GM12878 (cell line): ENCODE data around the gene RERE. TPM values are rescaled to one million over a fixed set of nuclear protein-coding genes. Genes with fewer than 3 reads are reported as not detected.

Source experiments
- BACH1 ChIP-seq: fragments of 450-650 bp; IDR thresholded peaks from 2 replicates; pipeline ENCODE4 v1.6.1; 2017; ENCODE audit warnings: mild to moderate bottlenecking, borderline replicate concordance
- BMI1 ChIP-seq: fragments of 450-650 bp; IDR thresholded peaks from 2 replicates; pipeline ENCODE4 v1.6.1; 2016; ENCODE audit warnings: mild to moderate bottlenecking, moderate library complexity, borderline replicate concordance
- CBX3 ChIP-seq: fragments of 200-600 bp; sonication (generic); IDR thresholded peaks from 2 replicates; pipeline ENCODE4 v1.6.1; 2016; ENCODE audit warnings: low read depth, borderline replicate concordance
- CHD4 ChIP-seq: fragments of 200-600 bp; sonication (generic); IDR thresholded peaks from 2 replicates; pipeline ENCODE4 v1.6.1; 2016; ENCODE audit warnings: mild to moderate bottlenecking
- CREB1 ChIP-seq: IDR thresholded peaks from 2 replicates; pipeline ENCODE4 v1.6.1; 2012; ENCODE audit warnings: low read depth, mild to moderate bottlenecking, inconsistent platforms
- DPF2 ChIP-seq: fragments of 450-650 bp; IDR thresholded peaks from 2 replicates; pipeline ENCODE4 v1.6.1; 2017; ENCODE audit warnings: mild to moderate bottlenecking
- EED ChIP-seq: sonication (generic); IDR thresholded peaks from 2 replicates; pipeline ENCODE4 v1.6.1; 2016; ENCODE audit warnings: antibody characterized with exemption, low read depth
- FOXK2 ChIP-seq: fragments of 450-650 bp; IDR thresholded peaks from 2 replicates; pipeline ENCODE4 v1.6.1; 2017; ENCODE audit warnings: mild to moderate bottlenecking, moderate library complexity
- HCFC1 ChIP-seq: fragments of 150-350 bp; IDR thresholded peaks from 2 replicates; pipeline ENCODE4 v1.6.1; 2014; ENCODE audit warnings: low read length
- HDAC2 ChIP-seq: fragments of 200-600 bp; sonication (generic); IDR thresholded peaks from 2 replicates; pipeline ENCODE4 v1.6.1; 2017
- JUNB ChIP-seq: IDR thresholded peaks from 2 replicates; pipeline ENCODE4 v1.6.1; 2016; ENCODE audit warnings: antibody characterized with exemption, mild to moderate bottlenecking
- LARP7 ChIP-seq: fragments of 450-650 bp; IDR thresholded peaks from 2 replicates; pipeline ENCODE4 v1.6.1; 2017; ENCODE audit warnings: mild to moderate bottlenecking
- NFIC ChIP-seq: IDR thresholded peaks from 2 replicates; pipeline ENCODE4 v1.6.1; 2012; ENCODE audit warnings: low read depth, mild to moderate bottlenecking, inconsistent platforms, low read length, moderate library complexity
- NR2F1 ChIP-seq: fragments of 450-650 bp; conservative IDR thresholded peaks from 2 replicates; pipeline ENCODE4 v1.6.1; 2017; ENCODE audit warnings: mild to moderate bottlenecking
- PML ChIP-seq: IDR thresholded peaks from 2 replicates; pipeline ENCODE4 v1.6.1; 2012; ENCODE audit warnings: low read length, inconsistent platforms
- POLR2AphosphoS5 ChIP-seq: IDR thresholded peaks from 2 replicates; pipeline ENCODE4 v1.6.1; 2011; ENCODE audit warnings: mild to moderate bottlenecking, low read length, inconsistent platforms
- RAD51 ChIP-seq: fragments of 450-650 bp; IDR thresholded peaks from 2 replicates; pipeline ENCODE4 v1.6.1; 2016; ENCODE audit warnings: moderate library complexity, mild to moderate bottlenecking, inconsistent platforms
- SP1 ChIP-seq: IDR thresholded peaks from one replicate; pipeline ENCODE4 v1.6.1; 2011; ENCODE audit warnings: low read depth, low read length
- SREBF1 ChIP-seq: IDR thresholded peaks from 2 replicates; pipeline ENCODE4 v1.6.1; 2012; ENCODE audit warnings: mild to moderate bottlenecking, low read length
- TAF1 ChIP-seq: IDR thresholded peaks from 2 replicates; pipeline ENCODE4 v1.6.1; 2011; ENCODE audit warnings: mild to moderate bottlenecking, low read depth, low read length, borderline replicate concordance
- polyA plus RNA-seq, 11 experiments: library from polyadenylated mRNA; depleted of rRNA in 4 of 11; unstranded in 6 of 11; stranded (reverse) in 5 of 11; fragments of >200 nt; fragmentation: Nextera tagmentation in 4 of 11; fragmentation: Illumina TruSeq in 1 of 11; extraction: Ambion mirVana in 4 of 11; extraction: Trizol in 1 of 11; gene quantifications; 1 replicate in 1 of 11; 2 replicates in 10 of 11; pipeline versions ENCODE4 v1.2.1 to v1.2.3, GENCODE V29; 2011 to 2016; ENCODE audit warnings: inconsistent platforms in 2 of 11, missing spikeins in 2 of 11, low read depth in 1 of 11
- total RNA-seq, 4 experiments: library from RNA; depleted of rRNA in 3 of 4; stranded (reverse); fragments of >200 nt in 3 of 4; fragmentation: Illumina TruSeq in 1 of 4; extraction: Trizol in 1 of 4; gene quantifications; 2 replicates each; pipeline versions ENCODE4 v1.2.1 to v1.2.3, GENCODE V29; 2013 to 2021
- TF ChIP-seq, protein P1 (sequence below): IDR thresholded peaks from 2 replicates; pipeline ENCODE4 v1.6.1; 2012; ENCODE audit warnings: low read depth, low read length, improper control_type of control experiment
- TF ChIP-seq, protein P2 (sequence below): fragments of 450-650 bp; IDR thresholded peaks from 2 replicates; pipeline ENCODE4 v1.6.1; 2016; ENCODE audit warnings: mild to moderate bottlenecking
- TF ChIP-seq, protein P3 (sequence below): IDR thresholded peaks from 2 replicates; pipeline ENCODE4 v1.6.1; 2012; ENCODE audit warnings: low read depth, low read length, improper control_type of control experiment

RERE gene
- total and polyA plus RNA-seq, 10 of the 15 experiments (the other 5 are each of a cell fraction or from before 2014, with no cell fraction given), result 5.2 to 60.5 (median 20.2) TPM

- TF ChIP-seq, protein P1, sequence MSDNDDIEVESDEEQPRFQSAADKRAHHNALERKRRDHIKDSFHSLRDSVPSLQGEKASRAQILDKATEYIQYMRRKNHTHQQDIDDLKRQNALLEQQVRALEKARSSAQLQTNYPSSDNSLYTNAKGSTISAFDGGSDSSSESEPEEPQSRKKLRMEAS, result no peak
- TF ChIP-seq RAD51 (no peak), NR2F1 (no peak), EED (0 out of 2 replicates have a peak, but pooled peaks have one; percentile 19), SP1 (no peak), CHD4 (no peak), DPF2 (no peak), FOXK2 (no peak), TAF1 (no peak), SREBF1 (no peak), POLR2AphosphoS5 (peak; percentile 38; the same call in 1 of the 2 replicates), JUNB (no peak), NFIC (no peak), PML (no peak; the same call in 1 of the 2 replicates), BMI1 (no peak), CBX3 (no peak), HCFC1 (no peak), CREB1 (no peak), HDAC2 (no peak), LARP7 (no peak), BACH1 (no peak)
- TF ChIP-seq, protein P2, sequence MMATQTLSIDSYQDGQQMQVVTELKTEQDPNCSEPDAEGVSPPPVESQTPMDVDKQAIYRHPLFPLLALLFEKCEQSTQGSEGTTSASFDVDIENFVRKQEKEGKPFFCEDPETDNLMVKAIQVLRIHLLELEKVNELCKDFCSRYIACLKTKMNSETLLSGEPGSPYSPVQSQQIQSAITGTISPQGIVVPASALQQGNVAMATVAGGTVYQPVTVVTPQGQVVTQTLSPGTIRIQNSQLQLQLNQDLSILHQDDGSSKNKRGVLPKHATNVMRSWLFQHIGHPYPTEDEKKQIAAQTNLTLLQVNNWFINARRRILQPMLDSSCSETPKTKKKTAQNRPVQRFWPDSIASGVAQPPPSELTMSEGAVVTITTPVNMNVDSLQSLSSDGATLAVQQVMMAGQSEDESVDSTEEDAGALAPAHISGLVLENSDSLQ, result peak; percentile 87
- TF ChIP-seq, protein P3, sequence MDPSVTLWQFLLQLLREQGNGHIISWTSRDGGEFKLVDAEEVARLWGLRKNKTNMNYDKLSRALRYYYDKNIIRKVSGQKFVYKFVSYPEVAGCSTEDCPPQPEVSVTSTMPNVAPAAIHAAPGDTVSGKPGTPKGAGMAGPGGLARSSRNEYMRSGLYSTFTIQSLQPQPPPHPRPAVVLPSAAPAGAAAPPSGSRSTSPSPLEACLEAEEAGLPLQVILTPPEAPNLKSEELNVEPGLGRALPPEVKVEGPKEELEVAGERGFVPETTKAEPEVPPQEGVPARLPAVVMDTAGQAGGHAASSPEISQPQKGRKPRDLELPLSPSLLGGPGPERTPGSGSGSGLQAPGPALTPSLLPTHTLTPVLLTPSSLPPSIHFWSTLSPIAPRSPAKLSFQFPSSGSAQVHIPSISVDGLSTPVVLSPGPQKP, result no peak
- TF ChIP-seq, all 136 proteins: peak for 5
These were observed 157.0 kb downstream of the RERE start (continued) for GRCh38 chr1:8660411-8660828.
